GM18867 (cell line): ENCODE measurements around the gene MRPS7.

Experiments
- ATAC-seq: cut with Tn5 transposase; IDR thresholded peaks from one replicate; pipeline ENCODE4 v1.9.1; 2021; ENCODE audit warnings: mild to moderate bottlenecking, moderate library complexity; ENCODE audit not compliant: unreplicated experiment

Gene MRPS7

DNA sequence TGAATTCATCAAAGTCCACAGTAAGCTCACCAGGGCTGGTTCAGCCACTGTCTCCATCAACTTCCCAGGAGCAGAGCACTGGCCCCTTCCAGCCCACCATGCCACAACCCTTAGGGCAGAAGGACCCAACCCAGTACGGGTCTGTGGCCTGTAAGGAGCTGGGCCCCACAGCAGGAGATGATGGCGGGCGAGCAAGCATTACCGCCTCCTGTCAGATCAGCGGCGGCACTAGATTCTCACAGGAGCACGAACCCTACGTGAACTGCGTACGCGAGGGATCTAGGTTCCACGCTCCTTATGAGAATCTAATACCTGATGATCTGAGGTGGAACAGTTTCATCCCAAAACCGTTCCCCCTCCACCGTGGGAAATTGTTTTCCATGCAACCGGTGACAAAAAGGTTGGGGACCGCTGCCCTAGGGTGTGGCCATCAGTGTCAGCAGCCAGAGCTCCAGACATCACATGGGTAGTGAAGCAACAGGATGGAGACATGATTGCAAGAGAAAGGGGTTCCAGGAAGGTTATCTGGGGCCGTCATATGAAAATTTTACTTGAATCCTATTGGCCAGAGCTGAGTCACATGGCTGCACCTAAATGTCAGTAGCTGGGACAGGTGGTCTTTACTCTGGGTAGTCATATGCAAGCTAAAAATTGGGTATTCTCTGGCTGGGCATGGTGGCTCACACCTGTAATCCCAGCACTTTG is 40.0 kb downstream of the MRPS7 start:
- ATAC-seq, result no peak

- no peak for ATAC-seq
Observed at GRCh38 chr17:75307957-75308731, 46.5 kb downstream of the MRPS7 start.

GRCh38 chr17:75308732-75309629 is 47.3 kb downstream of the MRPS7 start:
- no peak for ATAC-seq

- peak; percentile 37 for ATAC-seq
Observed at GRCh38 chr17:75313941-75314551, 52.4 kb downstream of the MRPS7 start.

- ATAC-seq, result no peak
Observed at GRCh38 chr17:75315541-75316243, 54.0 kb downstream of the MRPS7 start.
